GM08714 (cell line): ENCODE measurements around the gene GPR137B.
"Not testable (repeated sequence)": the region's sequence is repeated elsewhere in the genome, so short reads cannot be mapped to it uniquely, and the experiment has no call there.

Experiments
- H3K4me3 ChIP-seq: fragments of 200-500 bp; sonication (Bioruptor generic); 2 replicates; pipeline ENCODE4 v1.5.1; 2014; ENCODE audit warnings: mild to moderate bottlenecking, low read length, inconsistent platforms
- ZNF274 ChIP-seq: IDR thresholded peaks from 2 replicates; pipeline ENCODE4 v1.6.1; 2012; ENCODE audit warnings: mild to moderate bottlenecking, low read depth, low read length

GPR137B gene

GRCh38 chr1:236142253-236143103 lies at the start of gene GPR137B:
TSS of gene GPR137B (plus strand) at chr1:236142539. CDS start at chr1:236142623, 84 bp downstream.
- TF ChIP-seq ZNF274, result no peak
- H3K4me3 ChIP-seq, result peak within 1 kb of the TSS; percentile 82

- TF ChIP-seq ZNF274, result no peak
- H3K4me3 ChIP-seq, result no peak overlapping the region
Measured at GRCh38 chr1:236092899-236093298, 49.4 kb upstream of the GPR137B start.

- TF ChIP-seq ZNF274, result no peak
- H3K4me3 ChIP-seq, result no peak overlapping the region
Measured at GRCh38 chr1:236095705-236096520, 46.4 kb upstream of the GPR137B start.

GRCh38 chr1:236096660-236097482 lies 45.5 kb upstream of the GPR137B start:
- H3K4me3 ChIP-seq, result not testable (repeated sequence)

- no peak overlapping the region for H3K4me3 ChIP-seq
- TF ChIP-seq ZNF274, result no peak
Measured at GRCh38 chr1:236098267-236098666, 44.1 kb upstream of the GPR137B start.

- H3K4me3 ChIP-seq, result no peak overlapping the region
- TF ChIP-seq ZNF274, result no peak
Measured at GRCh38 chr1:236099355-236099974, 42.9 kb upstream of the GPR137B start.

GRCh38 chr1:236100799-236101198 lies 41.5 kb upstream of the GPR137B start:
- TF ChIP-seq ZNF274, result no peak
- H3K4me3 ChIP-seq, result no peak overlapping the region

GRCh38 chr1:236101233-236102200 lies 40.8 kb upstream of the GPR137B start:
- no peak overlapping the region for H3K4me3 ChIP-seq
- no peak for TF ChIP-seq ZNF274

- no peak overlapping the region for H3K4me3 ChIP-seq
- TF ChIP-seq ZNF274, result no peak
Measured at GRCh38 chr1:236102611-236103010, 39.7 kb upstream of the GPR137B start.

GRCh38 chr1:236103059-236103458 lies 39.3 kb upstream of the GPR137B start:
- H3K4me3 ChIP-seq, result no peak overlapping the region
- no peak for TF ChIP-seq ZNF274

- no peak for TF ChIP-seq ZNF274
Measured at GRCh38 chr1:236103646-236104218, 38.6 kb upstream of the GPR137B start.

GRCh38 chr1:236107121-236107907 lies 35.0 kb upstream of the GPR137B start:
- H3K4me3 ChIP-seq, result no peak overlapping the region
- TF ChIP-seq ZNF274, result no peak

More at GRCh38 chr1:236103646-236104218, 38.6 kb upstream of the GPR137B start:
- no peak overlapping the region for H3K4me3 ChIP-seq
